Stimulated activated CD4-positive, alpha-beta T cell treated with anti-CD3 and anti-CD28 coated beads, TNF-alpha, amount 100 ng/mL, for 4 hours (primary cell): ENCODE measurements around the gene ITPRIPL1.

Experiments
- DNase-seq, 3 experiments: peaks; one replicate each; pipeline ENCODE4 v3.0.0-alpha.2; 2020; ENCODE audit warnings: low read depth in 3 of 3

The ITPRIPL1 gene

GRCh38 chr2:96320728-96321622 lies 4.1 kb upstream of the ITPRIPL1 start:
- DNase-seq: peak in 1 of 3 experiments; percentile 18

GRCh38 chr2:96323849-96324248 lies 1.3 kb upstream of the ITPRIPL1 start:
- DNase-seq: no peak

GRCh38 chr2:96324721-96325040 lies 436 bp upstream of the ITPRIPL1 start:
- no peak for DNase-seq

GRCh38 chr2:96325884-96326255 lies 753 bp downstream of the ITPRIPL1 start:
- DNase-seq: peak in 1 of 3 experiments; percentile 20

- DNase-seq: no peak
These were observed 1.4 kb downstream of the ITPRIPL1 start for GRCh38 chr2:96326564-96326963.

GRCh38 chr2:96326990-96327820 lies 2.1 kb downstream of the ITPRIPL1 start:
- DNase-seq: no peak

GRCh38 chr2:96329456-96329855 lies 4.3 kb downstream of the ITPRIPL1 start:
- DNase-seq: no peak

- DNase-seq: no peak
These were observed 4.8 kb downstream of the ITPRIPL1 start for GRCh38 chr2:96329874-96330273.

GRCh38 chr2:96330407-96330806 lies 5.3 kb downstream of the ITPRIPL1 start:
- no peak for DNase-seq

GRCh38 chr2:96333708-96334107 lies 8.6 kb downstream of the ITPRIPL1 start:
- no peak for DNase-seq

- DNase-seq: no peak
These were observed 11.1 kb downstream of the ITPRIPL1 start for GRCh38 chr2:96336104-96336775.

GRCh38 chr2:96336873-96337272 lies 11.8 kb downstream of the ITPRIPL1 start:
- no peak for DNase-seq

GRCh38 chr2:96340493-96341414 lies 15.6 kb downstream of the ITPRIPL1 start:
- DNase-seq: no peak

GRCh38 chr2:96341641-96342040 lies 16.5 kb downstream of the ITPRIPL1 start:
- DNase-seq: no peak

GRCh38 chr2:96342085-96342484 lies 17.0 kb downstream of the ITPRIPL1 start:
- no peak for DNase-seq

GRCh38 chr2:96344011-96344410 lies 18.9 kb downstream of the ITPRIPL1 start:
- no peak for DNase-seq

GRCh38 chr2:96345438-96345837 lies 20.3 kb downstream of the ITPRIPL1 start:
- no peak for DNase-seq

- DNase-seq: no peak
These were observed 20.8 kb downstream of the ITPRIPL1 start for GRCh38 chr2:96345868-96346462.

GRCh38 chr2:96347395-96347794 lies 22.3 kb downstream of the ITPRIPL1 start:
- DNase-seq: no peak

- no peak for DNase-seq
These were observed 28.0 kb downstream of the ITPRIPL1 start for GRCh38 chr2:96353032-96353561.
